Skeletal muscle cell (primary cell): ENCODE data around the gene ZNF467.

Source experiments
- DNase-seq: peaks from one replicate; pipeline ENCODE4 v3.0.0-alpha.2; 2010; ENCODE audit warnings: low read depth
- H3K4me3 ChIP-seq: 2 replicates; pipeline ENCODE4 v1.5.1; 2011; ENCODE audit warnings: low read depth, mild to moderate bottlenecking, control low read depth, low read length, moderate library complexity

The ZNF467 gene, protein sequence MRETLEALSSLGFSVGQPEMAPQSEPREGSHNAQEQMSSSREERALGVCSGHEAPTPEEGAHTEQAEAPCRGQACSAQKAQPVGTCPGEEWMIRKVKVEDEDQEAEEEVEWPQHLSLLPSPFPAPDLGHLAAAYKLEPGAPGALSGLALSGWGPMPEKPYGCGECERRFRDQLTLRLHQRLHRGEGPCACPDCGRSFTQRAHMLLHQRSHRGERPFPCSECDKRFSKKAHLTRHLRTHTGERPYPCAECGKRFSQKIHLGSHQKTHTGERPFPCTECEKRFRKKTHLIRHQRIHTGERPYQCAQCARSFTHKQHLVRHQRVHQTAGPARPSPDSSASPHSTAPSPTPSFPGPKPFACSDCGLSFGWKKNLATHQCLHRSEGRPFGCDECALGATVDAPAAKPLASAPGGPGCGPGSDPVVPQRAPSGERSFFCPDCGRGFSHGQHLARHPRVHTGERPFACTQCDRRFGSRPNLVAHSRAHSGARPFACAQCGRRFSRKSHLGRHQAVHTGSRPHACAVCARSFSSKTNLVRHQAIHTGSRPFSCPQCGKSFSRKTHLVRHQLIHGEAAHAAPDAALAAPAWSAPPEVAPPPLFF

DNA sequence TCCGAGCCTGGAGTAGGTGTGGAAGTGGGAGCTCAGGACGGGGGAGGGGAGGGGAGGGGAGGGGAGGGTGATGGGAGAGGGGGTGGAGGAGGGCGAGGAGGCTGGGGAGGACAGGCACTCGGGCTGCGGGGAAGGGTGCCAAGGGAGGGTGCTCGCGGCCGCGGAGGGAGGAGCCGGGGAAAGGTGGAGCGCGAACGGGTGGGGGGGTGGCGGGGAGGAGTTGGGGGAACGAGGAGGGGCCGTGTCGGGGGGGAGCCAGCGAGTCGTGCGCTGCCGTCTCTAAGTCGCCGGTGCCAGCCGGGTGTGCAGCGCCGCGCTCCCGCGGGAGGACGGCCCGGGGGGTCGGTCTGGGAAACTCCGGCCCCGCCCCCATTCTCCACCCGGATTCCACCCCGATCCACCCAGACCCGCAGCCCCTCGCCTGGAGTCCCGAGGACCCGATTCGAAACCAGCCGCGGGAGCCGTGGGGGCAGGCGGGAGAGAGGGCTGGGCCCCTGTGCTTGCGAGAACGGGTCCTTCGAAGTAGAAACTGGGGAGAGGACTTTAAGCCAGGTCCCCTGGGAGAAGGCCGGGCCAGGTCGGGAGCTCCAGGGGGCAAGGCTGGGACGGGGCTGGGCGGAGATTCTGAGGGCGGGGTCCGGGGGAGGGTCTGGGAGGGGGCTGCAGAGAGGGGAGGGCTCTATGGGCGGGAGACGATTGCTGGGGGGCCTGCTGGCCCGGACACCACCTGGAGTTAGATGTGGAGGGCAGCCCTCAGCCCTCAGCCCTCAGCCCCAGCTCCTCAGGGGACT is at the start of gene ZNF467:
Gene ZNF467, minus strand, starts transcription at position 143 of the 791 bp plus-strand sequence. CDS start 2,556 bp downstream, outside the sequence.
- no peak for DNase-seq
- H3K4me3 ChIP-seq, result peak within 1 kb of the TSS; percentile 61

GRCh38 chr7:149822353-149822943 is 49.1 kb upstream of the ZNF467 start:
- H3K4me3 ChIP-seq, result no peak overlapping the region
- DNase-seq, result peak; percentile 25

DNA sequence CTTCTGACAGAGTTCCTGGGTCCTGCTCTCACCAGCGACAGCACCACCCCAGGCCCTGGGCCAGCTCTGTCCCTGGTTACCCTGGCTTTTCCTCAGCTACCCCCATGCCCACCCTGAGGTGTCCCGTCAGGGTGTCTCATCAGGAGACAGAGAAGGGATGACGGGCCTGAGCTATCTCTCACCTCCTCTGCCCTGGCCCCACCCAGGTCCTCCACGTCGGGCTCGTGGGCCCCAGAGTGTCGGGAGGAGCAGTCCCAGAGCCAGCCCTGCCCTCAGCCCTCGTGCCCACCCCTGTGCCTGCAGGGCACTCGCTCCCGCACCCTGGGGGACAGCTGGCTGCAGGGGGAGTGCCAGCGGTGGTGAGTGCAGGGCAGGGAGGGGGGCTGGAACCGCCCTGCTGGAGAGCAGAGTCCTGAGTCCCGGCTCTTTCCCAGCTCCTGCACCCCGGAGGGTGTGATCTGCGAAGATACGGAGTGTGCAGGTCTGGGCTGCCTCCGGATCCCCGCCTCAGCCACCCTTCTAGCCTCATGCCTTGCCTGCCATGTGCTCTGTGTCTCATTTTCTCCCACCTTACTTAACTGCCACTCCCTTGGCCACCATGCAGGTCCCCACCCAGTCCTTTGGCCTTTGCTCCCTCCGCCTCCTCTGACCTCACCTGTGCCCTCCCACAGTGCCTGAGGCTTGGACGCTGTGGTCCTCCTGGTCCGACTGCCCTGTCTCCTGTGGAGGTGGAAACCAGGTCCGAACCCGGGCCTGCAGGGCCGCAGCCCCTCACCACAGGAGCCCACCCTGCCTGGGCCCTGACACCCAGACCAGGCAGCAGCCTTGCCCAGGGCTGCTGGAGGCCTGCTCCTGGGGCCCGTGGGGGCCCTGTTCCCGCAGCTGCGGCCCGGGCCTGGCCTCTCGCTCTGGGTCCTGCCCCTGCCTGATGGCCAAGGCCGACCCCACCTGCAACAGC is 48.1 kb upstream of the ZNF467 start:
- DNase-seq, result no peak
- no peak overlapping the region for H3K4me3 ChIP-seq

- H3K4me3 ChIP-seq, result no peak overlapping the region
- DNase-seq, result no peak
These were observed 47.3 kb upstream of the ZNF467 start for GRCh38 chr7:149820622-149821190.

DNA sequence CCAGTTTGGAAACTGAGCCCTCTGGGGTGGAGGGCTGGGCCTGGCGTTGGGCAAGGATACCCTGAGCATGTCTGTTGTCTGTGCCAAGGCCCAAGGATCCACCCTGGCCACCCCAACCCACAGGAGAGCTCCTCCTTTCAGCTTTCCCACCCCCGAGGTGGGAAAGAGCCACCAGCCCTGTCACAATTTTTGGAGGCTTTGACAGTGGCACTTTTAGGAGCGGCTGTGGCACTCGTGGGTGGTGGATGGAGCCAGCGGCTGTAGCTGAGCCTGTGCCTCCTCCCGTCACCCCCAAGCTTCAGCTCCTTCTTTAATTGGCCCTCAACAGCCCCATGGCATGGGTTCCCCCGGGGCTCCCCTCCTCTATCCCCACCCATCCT is 46.6 kb upstream of the ZNF467 start:
- DNase-seq, result no peak
- H3K4me3 ChIP-seq, result no peak overlapping the region

- H3K4me3 ChIP-seq, result no peak overlapping the region
These were observed 46.0 kb upstream of the ZNF467 start for GRCh38 chr7:149819141-149819960.

GRCh38 chr7:149818536-149818840 is 45.1 kb upstream of the ZNF467 start:
- DNase-seq, result no peak
- no peak overlapping the region for H3K4me3 ChIP-seq

More at GRCh38 chr7:149819141-149819960, 46.0 kb upstream of the ZNF467 start:
- DNase-seq, result no peak

DNA sequence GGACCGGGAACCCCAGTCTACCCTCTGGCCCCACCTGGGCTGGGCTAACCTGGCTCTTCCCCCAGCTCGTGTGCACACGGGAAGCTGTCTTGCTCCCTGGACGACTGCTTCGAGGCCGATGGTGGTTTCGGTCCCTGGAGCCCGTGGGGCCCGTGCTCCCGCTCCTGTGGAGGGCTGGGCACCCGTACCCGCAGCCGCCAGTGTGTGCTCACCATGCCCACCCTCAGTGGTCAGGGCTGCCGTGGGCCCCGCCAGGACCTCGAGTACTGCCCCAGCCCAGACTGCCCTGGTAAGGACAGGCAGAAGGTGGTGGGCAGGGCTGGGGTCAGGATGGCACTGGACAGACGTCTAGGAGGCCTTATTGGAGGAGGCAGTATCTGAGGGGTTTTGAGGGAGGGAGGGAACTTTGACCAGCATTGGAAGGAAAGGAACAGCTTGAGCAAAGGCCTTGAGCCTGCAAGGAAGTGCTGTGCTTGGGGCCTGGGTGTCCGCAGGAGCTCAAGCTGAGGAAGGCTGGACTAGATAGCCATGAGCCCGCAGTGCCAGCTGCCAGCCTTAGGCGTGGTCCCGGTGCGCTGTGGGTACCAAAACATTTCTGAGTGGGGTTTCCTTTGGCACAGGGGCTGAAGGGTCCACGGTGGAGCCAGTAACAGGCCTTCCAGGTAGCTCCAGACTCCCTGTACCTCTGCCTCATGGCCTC is 44.6 kb upstream of the ZNF467 start:
- H3K4me3 ChIP-seq, result no peak overlapping the region
- no peak for DNase-seq

GRCh38 chr7:149817301-149817771 is 43.9 kb upstream of the ZNF467 start:
- no peak overlapping the region for H3K4me3 ChIP-seq
- no peak for DNase-seq

- no peak for DNase-seq
- no peak overlapping the region for H3K4me3 ChIP-seq
These were observed 43.4 kb upstream of the ZNF467 start for GRCh38 chr7:149816794-149817193.

- no peak for DNase-seq
- H3K4me3 ChIP-seq, result no peak overlapping the region
These were observed 42.9 kb upstream of the ZNF467 start for GRCh38 chr7:149816267-149816751.

GRCh38 chr7:149815661-149816266 is 42.4 kb upstream of the ZNF467 start:
- H3K4me3 ChIP-seq, result no peak overlapping the region
- DNase-seq, result no peak

DNA sequence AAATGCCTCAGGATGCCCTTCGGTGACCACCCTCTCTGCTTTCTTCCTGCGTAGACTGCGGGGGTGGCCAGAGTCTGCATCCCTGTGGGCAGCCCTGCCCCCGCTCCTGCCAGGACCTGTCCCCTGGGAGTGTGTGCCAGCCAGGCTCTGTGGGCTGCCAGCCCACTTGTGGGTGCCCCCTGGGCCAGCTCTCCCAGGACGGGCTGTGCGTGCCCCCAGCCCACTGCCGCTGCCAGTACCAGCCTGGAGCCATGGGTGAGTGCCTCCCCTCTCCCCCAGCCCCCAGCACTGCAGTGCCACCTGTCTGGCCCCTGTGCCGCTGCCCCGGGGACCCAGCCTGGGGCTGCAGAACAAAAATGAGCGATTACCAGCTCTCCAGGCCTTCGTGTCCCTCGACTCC is 41.7 kb upstream of the ZNF467 start:
- DNase-seq, result no peak
- H3K4me3 ChIP-seq, result no peak overlapping the region

- no peak for DNase-seq
- H3K4me3 ChIP-seq, result no peak overlapping the region
These were observed 41.1 kb upstream of the ZNF467 start for GRCh38 chr7:149814494-149814893.

GRCh38 chr7:149813254-149814035 is 40.1 kb upstream of the ZNF467 start:
- no peak for DNase-seq
- H3K4me3 ChIP-seq, result no peak overlapping the region
